Measurements from ENCODE around the gene SPATA2.

The SPATA2 gene

GRCh38 chr20:49853640-49854039 lies 61.7 kb downstream of the SPATA2 start:
- no peak for DNase-seq

All from stimulated activated CD4-positive, alpha-beta T cell treated with anti-CD3 and anti-CD28 coated beads, Interleukin-2, amount 100 ng/mL, for 24 hours (primary cell).